NCI-H2107 (cell line): ENCODE data around the gene ZFP64.
"Not testable (repeated sequence)": the region's sequence is repeated elsewhere in the genome, so short reads cannot be mapped to it uniquely, and the experiment has no call there.

Experiments
- DNase-seq: peaks from one replicate; lab custom pipeline; 2025; lab: John Stamatoyannopoulos, UW

The ZFP64 gene

GRCh38 chr20:52160049-52160570, 31.5 kb downstream of the ZFP64 start:
- no peak for DNase-seq

GRCh38 chr20:52154575-52154974, 37.0 kb downstream of the ZFP64 start:
- no peak for DNase-seq

GRCh38 chr20:52153896-52154295, 37.7 kb downstream of the ZFP64 start:
- no peak for DNase-seq

- DNase-seq = no peak
These were observed 38.7 kb downstream of the ZFP64 start for GRCh38 chr20:52152921-52153320.

- DNase-seq = no peak
These were observed 39.2 kb downstream of the ZFP64 start for GRCh38 chr20:52152416-52152815.

- DNase-seq = no peak
These were observed 40.9 kb downstream of the ZFP64 start for GRCh38 chr20:52150440-52151258.

GRCh38 chr20:52145587-52145986, 46.0 kb downstream of the ZFP64 start:
- no peak for DNase-seq

GRCh38 chr20:52143277-52143676, 48.3 kb downstream of the ZFP64 start:
- DNase-seq = no peak

GRCh38 chr20:52142757-52143156, 48.8 kb downstream of the ZFP64 start:
- no peak for DNase-seq

GRCh38 chr20:52139986-52140385, 51.6 kb downstream of the ZFP64 start:
- DNase-seq = no peak

- no peak for DNase-seq
These were observed 53.7 kb downstream of the ZFP64 start for GRCh38 chr20:52137850-52138249.

- DNase-seq = not testable (repeated sequence)
These were observed 57.9 kb downstream of the ZFP64 start for GRCh38 chr20:52133714-52134113.

- DNase-seq = no peak
These were observed 59.2 kb downstream of the ZFP64 start for GRCh38 chr20:52132337-52132736.

GRCh38 chr20:52131048-52131643, 60.4 kb downstream of the ZFP64 start:
- DNase-seq = no peak

- DNase-seq = no peak
These were observed 61.2 kb downstream of the ZFP64 start for GRCh38 chr20:52130406-52130805.

GRCh38 chr20:52129611-52130010, 62.0 kb downstream of the ZFP64 start:
- DNase-seq = no peak

- DNase-seq = no peak
These were observed 64.3 kb downstream of the ZFP64 start for GRCh38 chr20:52127309-52127708.

- DNase-seq = no peak
These were observed 66.8 kb downstream of the ZFP64 start for GRCh38 chr20:52124821-52125220.

- DNase-seq = no peak
These were observed 72.9 kb downstream of the ZFP64 start for GRCh38 chr20:52118696-52119095.

GRCh38 chr20:52118016-52118623, 73.5 kb downstream of the ZFP64 start:
- DNase-seq = no peak

- DNase-seq = no peak
These were observed 81.1 kb downstream of the ZFP64 start for GRCh38 chr20:52110456-52110855.

- no peak for DNase-seq
These were observed 85.8 kb downstream of the ZFP64 start for GRCh38 chr20:52105442-52106422.
